DMS114 treated with DMSO at 0.1 percent for 48 hours (cell line): ENCODE measurements around the gene P3H4.

Source experiments
- DNase-seq: peaks from one replicate; lab custom pipeline; 2025; ENCODE audit not compliant: unreplicated experiment; lab: John Stamatoyannopoulos, UW

Gene P3H4

DNA sequence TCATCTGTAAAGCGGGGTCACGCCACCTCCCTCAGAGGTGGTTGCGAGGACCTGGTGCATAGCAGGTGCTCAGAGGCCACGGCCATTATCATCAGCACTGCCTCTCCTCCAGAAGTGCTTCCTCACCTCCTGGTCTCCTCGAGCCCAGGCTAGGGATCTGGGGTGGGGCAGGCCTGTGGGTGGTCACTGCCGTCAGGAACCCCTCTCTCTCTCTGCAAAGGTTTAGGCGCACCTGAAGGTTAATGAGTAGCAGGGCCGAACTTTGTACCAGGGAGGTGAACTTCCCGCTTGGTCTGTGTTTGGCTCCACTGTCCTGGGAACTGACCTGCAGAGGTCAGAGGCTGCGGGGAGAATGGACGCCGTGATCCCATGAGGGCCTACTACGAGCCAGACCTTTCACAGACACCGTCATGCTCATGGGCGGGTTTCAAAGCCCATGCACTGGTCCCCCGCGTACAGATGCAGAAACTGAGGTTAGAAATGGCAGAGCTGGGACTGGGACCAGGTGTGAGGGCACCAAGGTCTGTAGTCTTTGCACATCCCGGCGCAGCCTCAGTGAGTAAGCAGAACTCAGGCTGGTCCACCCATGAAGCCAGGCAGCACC is 39.1 kb downstream of the P3H4 start:
- DNase-seq, result no peak

DNA sequence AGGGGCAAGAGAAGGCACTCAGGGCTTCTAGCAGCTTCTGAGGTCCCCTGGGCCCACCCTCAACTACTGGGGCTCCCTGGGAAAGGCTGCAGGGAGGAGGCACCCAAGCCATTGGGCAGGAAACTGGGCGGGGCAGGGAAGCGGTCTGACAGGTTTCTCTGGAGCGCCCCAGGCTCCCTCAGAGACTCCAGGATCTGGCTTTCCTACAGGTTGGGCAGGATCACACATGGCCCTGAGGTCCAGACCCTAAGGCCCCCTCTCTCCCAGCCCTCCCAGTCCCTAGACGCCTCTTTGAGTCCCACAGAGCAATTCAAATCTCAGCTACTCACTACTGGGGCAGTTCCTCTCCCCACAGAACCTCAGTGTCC is 39.5 kb downstream of the P3H4 start:
- DNase-seq, result no peak

DNA sequence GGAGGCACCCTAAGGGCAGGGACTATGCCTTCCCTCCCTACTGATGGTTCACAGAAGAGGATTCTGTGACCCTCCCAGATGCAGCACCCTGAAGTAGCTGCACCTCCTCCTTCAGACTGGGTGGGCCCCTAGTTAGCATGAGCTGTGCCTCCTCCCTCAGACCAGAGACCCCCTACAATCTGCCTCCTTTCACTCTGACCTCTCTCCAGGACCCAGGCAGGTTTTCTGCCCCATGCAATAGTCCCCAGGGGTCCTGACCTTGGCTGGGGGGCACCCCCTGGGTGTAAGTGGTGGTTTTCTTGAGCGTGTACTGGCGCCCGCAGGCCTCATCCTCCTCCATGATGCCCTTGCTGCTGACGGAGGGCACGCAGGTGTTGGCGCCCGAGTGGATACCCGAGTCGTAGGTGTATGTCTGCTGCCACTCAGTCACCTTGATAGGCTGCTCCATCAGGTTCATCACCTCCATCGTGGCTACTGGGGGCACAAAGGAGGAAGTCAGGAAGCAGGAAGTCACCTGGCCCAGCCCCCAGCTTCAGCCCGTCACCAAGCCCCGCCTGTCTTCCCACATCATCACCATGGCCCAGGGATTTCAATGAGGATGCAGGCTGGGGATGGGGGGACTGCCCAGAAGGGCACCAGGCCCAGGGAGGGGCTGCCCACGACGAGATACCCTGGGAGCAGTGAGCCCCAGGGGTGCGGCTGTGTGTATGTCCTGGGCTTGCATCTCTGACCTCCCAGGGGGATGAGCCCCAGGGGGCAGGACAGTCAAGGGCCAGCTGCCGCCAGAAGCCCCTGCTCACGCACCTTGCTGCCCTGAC is 40.2 kb downstream of the P3H4 start:
- DNase-seq, result no peak

DNA sequence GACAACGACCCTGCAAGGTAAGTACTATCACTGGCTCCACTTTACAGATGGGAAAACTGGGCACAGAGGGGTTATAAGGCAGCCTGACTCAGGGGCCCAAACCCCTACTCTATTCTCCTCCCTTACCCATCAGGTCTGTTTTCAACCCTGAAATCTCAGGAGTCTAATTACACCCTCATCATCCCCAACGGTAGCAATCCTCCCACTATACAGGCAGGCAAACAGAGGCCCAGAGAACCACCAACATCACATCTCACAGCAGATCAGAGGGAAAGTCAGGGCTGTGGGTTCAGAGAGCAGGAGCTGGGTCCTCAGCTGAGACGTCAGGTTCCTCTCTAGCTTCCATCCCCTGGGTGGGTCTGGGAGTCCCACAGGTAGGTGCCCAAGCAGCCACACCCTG is 41.8 kb downstream of the P3H4 start:
- DNase-seq, result no peak

DNA sequence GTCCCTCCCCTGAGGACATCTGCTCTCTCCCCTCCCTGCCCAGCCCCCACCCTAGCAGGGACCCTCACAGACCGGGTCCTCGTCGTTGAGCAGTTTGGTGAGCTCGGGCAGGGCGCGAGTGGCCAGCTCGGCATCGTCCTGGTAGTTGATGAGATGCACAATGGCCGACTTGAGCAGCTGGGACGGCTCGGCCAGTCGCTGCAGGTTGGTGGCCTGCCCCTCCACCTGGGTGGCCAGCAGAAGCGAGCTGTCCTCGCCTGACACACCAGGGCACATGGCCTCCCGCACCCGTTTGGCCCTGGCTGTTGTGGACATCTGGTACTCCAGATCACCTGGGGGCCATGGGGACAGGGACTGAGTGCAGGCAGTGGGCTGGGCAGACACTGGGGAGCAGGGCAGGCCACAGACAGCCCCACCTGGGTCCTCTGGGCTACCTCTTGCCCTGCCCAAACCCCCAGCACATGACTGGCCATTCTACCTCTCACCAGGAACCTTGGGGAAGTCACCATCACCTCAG is 42.3 kb downstream of the P3H4 start:
- no peak for DNase-seq

DNA sequence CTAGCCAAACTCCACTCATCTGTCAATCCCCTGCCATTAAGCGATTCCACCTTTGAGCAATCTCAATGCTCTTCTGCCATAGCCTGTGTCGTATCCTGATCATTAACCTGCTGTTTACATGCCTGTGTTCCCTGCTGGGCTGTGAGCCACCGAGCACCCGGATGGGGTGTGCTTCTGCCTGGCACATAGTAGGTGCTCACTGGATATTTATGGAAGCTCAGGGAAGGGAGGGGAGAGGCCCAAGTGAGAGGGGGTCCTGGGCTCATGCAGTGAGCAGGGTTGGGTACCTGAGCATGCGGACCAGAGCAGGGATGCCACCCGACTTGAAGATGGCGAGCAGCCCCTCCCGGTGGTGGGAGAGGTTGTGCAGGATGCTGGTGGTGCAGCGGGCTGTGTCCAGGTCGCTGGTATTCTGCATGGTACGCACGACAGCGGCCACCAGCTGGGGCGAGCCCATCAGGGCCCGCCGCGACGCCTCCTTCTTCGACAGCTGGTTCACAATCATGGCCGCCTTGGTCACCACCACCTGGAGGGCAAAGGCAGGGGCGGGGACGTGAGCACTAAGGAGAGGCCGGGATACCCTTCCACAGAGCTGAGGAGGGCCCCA is 43.0 kb downstream of the P3H4 start:
- DNase-seq, result no peak

DNA sequence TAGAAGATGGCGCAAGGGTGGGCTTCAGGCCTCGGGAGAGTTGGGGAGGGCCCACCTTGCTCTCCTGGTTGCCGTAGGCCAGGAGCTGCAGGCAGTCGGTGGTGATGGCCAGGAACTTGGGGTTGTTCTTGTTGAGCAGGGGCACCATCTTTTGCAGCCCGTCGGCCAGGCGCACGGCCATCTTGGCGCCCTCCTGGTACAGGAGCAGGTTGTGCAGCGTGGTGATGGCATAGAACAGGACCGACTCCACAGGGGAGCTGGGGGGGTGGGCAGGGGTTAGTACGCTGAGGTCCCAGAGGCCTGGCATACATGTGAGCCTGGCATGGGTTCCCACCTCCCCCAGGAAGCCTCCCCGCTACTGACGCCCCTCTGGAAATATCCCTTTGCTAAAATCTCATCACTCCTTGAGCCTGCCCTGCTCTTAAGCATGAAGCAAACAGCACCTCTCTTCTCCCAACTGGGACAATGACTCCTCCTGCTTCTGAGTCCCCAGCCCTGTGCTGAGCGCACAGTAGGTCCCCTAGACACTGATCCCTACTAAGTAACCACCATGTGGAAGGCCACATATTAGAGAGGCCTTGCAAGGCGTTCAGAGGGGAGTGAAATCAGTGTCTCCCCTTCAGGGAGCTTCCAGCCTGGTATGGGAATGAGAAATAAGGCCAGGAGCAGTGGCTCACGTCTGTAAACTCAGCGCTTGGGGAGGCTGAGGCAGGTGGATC is 44.3 kb downstream of the P3H4 start:
- DNase-seq, result no peak

DNA sequence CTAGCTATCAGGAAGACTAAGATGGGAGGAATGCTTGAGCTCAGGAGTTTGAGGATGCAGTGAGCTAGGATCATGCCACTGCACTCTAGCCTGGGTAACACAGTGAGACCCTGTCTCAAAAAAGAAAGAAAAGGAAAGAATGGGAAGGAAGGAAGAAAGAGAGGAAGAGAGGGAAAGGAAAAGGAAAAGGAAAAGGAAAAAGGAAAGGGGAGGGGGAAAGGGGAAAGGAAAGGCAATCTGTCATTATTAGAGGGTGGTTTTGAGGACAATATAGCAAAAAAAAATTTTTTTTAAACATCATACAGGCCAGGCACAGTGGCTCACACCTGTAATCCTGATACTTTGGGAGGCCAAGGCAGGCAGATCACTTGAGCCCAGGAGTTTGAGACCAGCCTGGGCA is 45.6 kb downstream of the P3H4 start:
- DNase-seq, result no peak

DNA sequence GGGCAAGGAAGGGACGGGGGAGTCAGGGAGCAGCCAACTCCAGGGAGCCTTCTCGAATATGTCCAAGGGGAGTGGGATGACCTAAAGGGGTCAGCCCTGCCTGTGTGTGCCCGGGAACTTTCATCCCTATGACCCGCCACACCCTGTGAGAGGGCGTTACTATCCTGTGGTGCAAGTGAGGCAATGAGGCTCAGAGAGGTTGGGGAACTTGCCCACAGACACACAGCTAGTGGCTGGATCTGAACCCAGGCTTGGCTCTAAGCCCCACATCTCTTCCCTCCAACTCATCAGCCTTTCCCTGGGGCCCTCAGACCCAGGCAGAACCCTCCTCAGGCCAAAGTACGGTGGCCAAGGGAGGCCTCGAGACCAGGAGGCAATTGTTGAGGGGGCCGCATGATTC is 48.4 kb downstream of the P3H4 start:
- DNase-seq, result no peak

DNA sequence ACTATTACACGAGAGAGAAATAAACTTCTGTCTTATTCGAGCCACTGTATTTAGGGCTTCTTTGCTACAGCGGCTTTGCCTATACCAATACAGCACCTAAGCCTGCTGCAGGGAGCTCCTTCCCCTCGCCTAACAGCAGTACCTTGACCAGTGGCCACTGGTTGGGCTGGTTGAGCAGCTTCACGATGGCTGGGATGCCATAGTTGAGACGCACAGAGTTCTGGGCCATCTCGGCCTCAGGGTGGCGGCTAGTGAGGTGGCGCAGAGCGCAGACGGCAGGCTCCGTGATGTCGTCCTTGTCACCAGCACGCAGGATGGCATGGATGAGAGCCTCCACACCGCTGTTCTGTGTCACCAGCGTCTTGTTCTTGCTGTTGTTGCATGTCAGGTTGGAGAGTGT is 48.9 kb downstream of the P3H4 start:
- no peak for DNase-seq

DNA sequence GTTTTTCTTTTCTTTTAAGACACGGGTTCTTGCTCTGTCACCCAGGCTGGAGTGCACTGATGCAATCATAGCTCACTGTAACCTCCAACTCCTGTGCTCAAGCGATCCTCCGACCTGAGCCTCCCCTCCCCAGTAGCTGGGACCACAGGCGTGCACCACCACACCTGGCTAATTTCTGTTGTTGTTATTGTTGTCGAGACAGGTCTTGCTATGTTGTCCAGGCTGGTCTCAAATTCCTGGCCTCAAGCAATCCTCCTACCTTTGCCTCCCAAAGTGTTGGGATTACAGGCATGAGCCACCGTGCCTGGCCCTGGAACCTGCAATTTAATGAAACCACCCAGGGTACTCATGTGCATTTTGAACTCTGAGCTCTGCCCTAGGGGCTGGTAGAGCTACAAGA is 49.4 kb downstream of the P3H4 start:
- no peak for DNase-seq

DNA sequence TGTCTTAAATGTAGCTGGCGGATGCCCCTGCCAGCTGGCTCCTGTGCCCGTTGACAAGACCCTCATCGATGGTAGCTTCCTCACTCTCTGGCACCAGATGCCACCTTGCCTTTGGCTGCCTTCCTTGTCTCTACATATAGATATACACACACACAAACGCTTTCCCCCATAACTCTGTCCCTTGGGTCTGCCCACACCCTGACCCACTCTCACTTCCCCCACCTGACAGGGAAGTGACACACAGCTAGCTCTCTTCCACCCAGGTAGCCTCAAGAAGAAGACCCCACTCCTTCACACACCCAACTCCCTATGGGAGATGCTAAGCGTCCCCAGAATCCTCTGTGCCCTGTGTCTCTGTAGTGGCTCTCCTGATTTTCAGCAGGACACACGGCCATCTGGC is 50.9 kb downstream of the P3H4 start:
- DNase-seq, result no peak

DNA sequence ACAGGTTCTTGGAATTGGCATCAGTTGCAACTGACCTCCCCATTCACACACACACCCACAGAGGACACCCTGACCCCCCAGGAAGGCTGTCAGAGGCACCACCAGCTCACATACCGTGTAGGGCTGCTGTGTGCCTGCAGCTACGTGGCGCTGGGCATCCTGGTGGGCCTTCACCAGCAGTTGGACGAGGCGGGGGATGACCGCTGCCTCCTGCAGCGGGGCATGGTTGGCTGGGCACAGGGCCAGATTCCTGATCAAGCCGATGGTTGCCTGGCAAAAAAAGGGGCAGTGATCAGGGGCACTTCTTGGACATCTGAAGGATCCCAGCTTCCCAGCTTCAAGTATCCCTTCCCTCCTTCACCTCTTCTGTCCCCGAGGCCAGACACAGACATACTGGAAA is 53.1 kb downstream of the P3H4 start:
- DNase-seq, result no peak

DNA sequence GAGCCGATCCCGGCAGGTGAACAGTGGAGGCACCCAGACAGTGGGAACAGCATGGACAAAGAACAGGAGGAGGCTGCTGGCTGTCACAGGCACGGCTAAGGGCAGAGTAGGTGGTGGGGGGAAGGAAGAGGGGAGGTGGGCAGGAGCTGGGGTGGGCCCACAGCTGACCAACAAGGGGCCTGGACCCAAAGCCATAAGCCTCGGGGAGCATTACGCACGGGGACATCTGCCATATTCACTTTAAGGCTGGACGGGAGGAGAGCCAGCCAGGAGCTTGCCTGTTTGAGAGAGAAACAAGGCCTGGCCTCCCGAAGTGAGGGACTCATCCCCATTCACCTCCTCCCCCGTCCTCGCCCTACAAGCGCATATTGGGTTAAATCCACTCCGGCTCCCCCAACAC is 57.7 kb downstream of the P3H4 start:
- no peak for DNase-seq
